IPS-18a (cell line): ENCODE results near the gene SMIM7.

Source experiments
- H3K27ac ChIP-seq: one replicate; pipeline ENCODE4 v1.5.1; 2013; ENCODE audit warnings: low read length
- H3K27me3 ChIP-seq: one replicate; pipeline ENCODE4 v1.6.1; 2013; ENCODE audit warnings: mild to moderate bottlenecking, low read length; ENCODE audit not compliant: control insufficient read depth, insufficient read depth
- H3K36me3 ChIP-seq: one replicate; pipeline ENCODE4 v1.6.1; 2013; ENCODE audit warnings: low read depth, low read length; ENCODE audit not compliant: control insufficient read depth
- H3K4me1 ChIP-seq: one replicate; pipeline ENCODE4 v1.6.1; 2013; ENCODE audit warnings: low read depth, low read length; ENCODE audit not compliant: control insufficient read depth
- H3K4me3 ChIP-seq: one replicate; pipeline ENCODE4 v1.5.1; 2013; ENCODE audit warnings: low read length
- H3K9ac ChIP-seq: one replicate; pipeline ENCODE4 v1.6.1; 2013; ENCODE audit warnings: mild to moderate bottlenecking, low read length, moderate library complexity
- H3K9me3 ChIP-seq: one replicate; pipeline ENCODE4 v1.6.1; 2013; ENCODE audit warnings: low read depth, low read length; ENCODE audit not compliant: control insufficient read depth

SMIM7 gene

GRCh38 chr19:16604615-16605014, 55.3 kb downstream of the SMIM7 start:
- Histone ChIP-seq H3K9ac (no peak overlapping the region), H3K36me3 (no peaks in the 10 kb centered on the region), H3K27ac (no peak overlapping the region), H3K27me3 (no peaks in the 10 kb centered on the region), H3K4me1 (no peaks in the 10 kb centered on the region), H3K9me3 (no peaks in the 10 kb centered on the region), H3K4me3 (no peak overlapping the region)

- Histone ChIP-seq H3K36me3 (no peaks in the 10 kb centered on the region), H3K4me1 (no peaks in the 10 kb centered on the region), H3K9ac (no peak overlapping the region), H3K9me3 (no peaks in the 10 kb centered on the region), H3K27me3 (no peaks in the 10 kb centered on the region), H3K4me3 (no peak overlapping the region), H3K27ac (no peak overlapping the region)
Observed at GRCh38 chr19:16603090-16603489, 56.9 kb downstream of the SMIM7 start.

DNA sequence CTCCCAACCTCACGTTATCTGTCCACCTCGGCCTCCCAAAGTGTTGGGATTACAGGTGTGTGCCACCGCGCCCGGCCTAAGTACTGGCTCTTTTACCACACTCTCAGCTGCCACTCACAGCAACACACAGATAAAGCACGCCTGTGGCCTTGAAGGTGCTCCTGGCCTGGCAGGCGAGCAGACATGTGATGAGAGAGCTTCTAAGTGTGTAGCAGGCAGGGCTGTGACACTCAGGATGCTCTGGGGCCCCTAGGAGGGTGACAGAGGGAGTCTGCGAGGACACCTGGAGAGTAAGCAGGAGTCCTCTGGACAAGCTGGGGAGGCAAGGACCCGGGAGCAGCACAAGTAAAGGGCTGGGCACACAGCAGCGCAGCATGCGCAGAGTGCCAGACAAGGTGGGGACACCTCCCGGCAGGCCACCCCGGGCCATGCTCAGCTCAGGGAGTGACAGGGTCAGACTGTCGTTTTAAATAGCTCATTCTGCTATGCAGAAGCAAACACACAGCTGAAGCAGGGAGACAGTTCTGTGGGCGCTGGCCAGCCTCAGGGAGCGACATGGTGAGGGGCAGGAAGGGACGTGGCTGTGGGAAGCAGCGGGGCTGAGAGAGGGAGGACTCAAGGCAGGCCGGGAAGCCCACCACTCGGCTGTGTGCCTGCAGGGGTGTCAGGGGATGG, 58.4 kb downstream of the SMIM7 start:
- no peaks in the 10 kb centered on the region for H3K4me1 ChIP-seq
- H3K9ac ChIP-seq = no peak overlapping the region
- H3K27ac ChIP-seq = no peak overlapping the region

GRCh38 chr19:16600824-16601223, 59.1 kb downstream of the SMIM7 start:
- Histone ChIP-seq H3K36me3 (no peaks in the 10 kb centered on the region), H3K4me3 (no peak overlapping the region), H3K9ac (no peak overlapping the region), H3K4me1 (no peaks in the 10 kb centered on the region), H3K27ac (no peak overlapping the region), H3K27me3 (no peaks in the 10 kb centered on the region), H3K9me3 (no peaks in the 10 kb centered on the region)

More for the DNA sequence above, 58.4 kb downstream of the SMIM7 start:
- H3K27me3 ChIP-seq = no peaks in the 10 kb centered on the region
- no peaks in the 10 kb centered on the region for H3K36me3 ChIP-seq
- no peaks in the 10 kb centered on the region for H3K9me3 ChIP-seq
- H3K4me3 ChIP-seq = no peak overlapping the region

DNA sequence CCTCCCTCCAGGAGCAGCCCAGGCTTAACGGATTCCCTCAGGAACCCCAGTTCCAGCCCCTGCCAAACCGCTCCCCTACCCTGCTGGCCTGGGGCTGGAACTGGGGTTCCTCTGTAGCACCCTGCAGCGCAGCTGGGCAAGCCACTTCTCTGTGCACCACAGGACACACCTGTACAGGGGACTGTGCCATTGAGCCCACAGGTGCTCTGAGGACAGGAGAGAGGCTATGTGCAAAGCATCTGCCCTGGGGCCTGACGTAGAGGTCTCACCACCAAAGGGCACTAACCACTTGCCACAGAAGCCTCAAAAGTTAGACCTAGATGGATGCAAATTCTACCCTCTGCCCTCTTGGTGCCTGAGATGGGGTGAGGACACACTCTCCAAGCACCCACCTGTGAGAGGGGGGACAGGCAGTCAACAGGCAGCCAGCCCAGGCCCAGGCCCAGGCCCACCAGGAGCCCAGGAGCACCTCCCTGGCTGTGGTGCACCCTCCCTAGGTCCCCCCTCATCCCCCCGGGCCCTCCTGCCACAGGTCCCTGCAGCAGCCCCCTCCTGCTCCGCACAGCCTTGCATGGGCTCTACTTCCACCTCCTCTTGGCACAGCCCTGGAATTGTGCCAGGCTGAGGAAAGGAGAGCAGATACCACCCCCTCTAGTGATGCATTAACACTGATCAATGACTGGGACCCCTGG, 60.1 kb downstream of the SMIM7 start:
- no peaks in the 10 kb centered on the region for H3K9me3 ChIP-seq
- no peak overlapping the region for H3K9ac ChIP-seq
- no peaks in the 10 kb centered on the region for H3K4me1 ChIP-seq
- H3K27me3 ChIP-seq = no peaks in the 10 kb centered on the region
- no peak overlapping the region for H3K27ac ChIP-seq
- no peak overlapping the region for H3K4me3 ChIP-seq
- no peaks in the 10 kb centered on the region for H3K36me3 ChIP-seq

DNA sequence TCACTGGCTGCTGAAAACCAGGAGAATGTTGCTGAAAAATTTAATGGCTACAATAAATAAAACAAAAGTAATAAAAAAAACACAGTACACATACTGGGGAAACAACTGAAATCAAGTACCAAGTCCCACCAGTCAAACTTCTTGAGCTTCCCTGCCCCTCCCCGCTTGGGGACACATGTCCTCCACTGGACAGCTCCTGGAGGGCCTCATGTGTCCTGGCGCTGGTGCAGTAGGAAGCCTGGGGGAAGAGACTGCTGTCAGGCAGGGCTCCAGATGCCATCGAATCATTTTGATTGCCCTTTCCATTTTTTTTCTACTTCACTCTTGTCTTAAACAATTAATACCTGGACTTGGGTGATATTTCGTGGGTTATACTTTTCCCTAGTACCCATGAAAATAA, 61.1 kb downstream of the SMIM7 start:
- Histone ChIP-seq H3K27me3 (no peaks in the 10 kb centered on the region), H3K4me1 (no peaks in the 10 kb centered on the region), H3K9me3 (no peaks in the 10 kb centered on the region), H3K36me3 (no peaks in the 10 kb centered on the region), H3K4me3 (no peak overlapping the region), H3K27ac (no peak overlapping the region), H3K9ac (no peak overlapping the region)

- no peaks in the 10 kb centered on the region for H3K36me3 ChIP-seq
- H3K9me3 ChIP-seq = no peaks in the 10 kb centered on the region
- no peak overlapping the region for H3K4me3 ChIP-seq
- H3K27me3 ChIP-seq = no peaks in the 10 kb centered on the region
- no peak overlapping the region for H3K9ac ChIP-seq
- no peak overlapping the region for H3K27ac ChIP-seq
- H3K4me1 ChIP-seq = peaks cover 3% of the 10 kb centered on the region
Observed at GRCh38 chr19:16596399-16596798, 63.5 kb downstream of the SMIM7 start.
